SK-N-SH (cell line): Measurements from ENCODE around the gene KRTAP12-2. TPM values are rescaled to one million over a fixed set of nuclear protein-coding genes. Genes with fewer than 3 reads are reported as not detected.
A peak's percentile ranks its signal among the peaks of the same experiment; 100 is the strongest.

ENCODE experiments used
- CTCF ChIA-PET: fragments of 300-600, 350-600 bp; formaldehyde crosslinking; extraction: SDS; loops from one replicate; lab custom pipeline; 2021; lab: Yijun Ruan, JAX
- POLR2A ChIA-PET: fragments of 350-600 bp; sonication (Branson Sonifier 250); formaldehyde crosslinking; extraction: SDS; loops from one replicate; lab custom pipeline; 2020; ENCODE audit warnings: antibody characterized with exemption, inconsistent platforms; lab: Yijun Ruan, JAX
- DNase-seq: peaks from one replicate; pipeline ENCODE4 v3.0.0; 2012
- H2AFZ ChIP-seq: fragments of 200-600 bp; sonication (generic); 2 replicates; pipeline ENCODE4 v1.8.1; 2016; ENCODE audit warnings: antibody characterized with exemption, mild to moderate bottlenecking, low read depth
- H3F3A ChIP-seq: fragments of 200-600 bp; sonication (generic); replicated peaks from 2 replicates; pipeline ENCODE3; 2016; ENCODE audit warnings: antibody characterized with exemption, mild to moderate bottlenecking; ENCODE audit not compliant: insufficient read depth
- H3K27ac ChIP-seq, 2 experiments: fragments of 200-500 bp in 1 of 2; fragments of 200-600 bp in 1 of 2; sonication (Bioruptor generic) in 1 of 2; sonication (generic), shearing (Covaris generic) in 1 of 2; 2 replicates each; pipeline versions ENCODE4 v1.5.1 to v1.6.1; 2014 to 2016; ENCODE audit warnings: low read depth in 2 of 2, inconsistent platforms in 1 of 2, low read length in 1 of 2, mild to moderate bottlenecking in 1 of 2, mixed read lengths in 1 of 2
- H3K27me3 ChIP-seq: fragments of 200-600 bp; sonication (generic), shearing (Covaris generic); 2 replicates; pipeline ENCODE4 v1.6.1; 2016; ENCODE audit warnings: mixed run types; ENCODE audit not compliant: insufficient read depth
- H3K36me3 ChIP-seq, 2 experiments: fragments of 200-500 bp in 1 of 2; fragments of 200-600 bp in 1 of 2; sonication (Bioruptor generic) in 1 of 2; sonication (generic) in 1 of 2; replicated peaks in 1 of 2; 2 replicates each; pipeline versions ENCODE3 to v1.5.1; 2014 to 2016; ENCODE audit warnings: low read length in 1 of 2, mild to moderate bottlenecking in 1 of 2; ENCODE audit not compliant: insufficient read depth in 2 of 2, control insufficient read depth in 1 of 2
- H3K4me1 ChIP-seq, 2 experiments: fragments of 200-500 bp in 1 of 2; fragments of 200-600 bp in 1 of 2; sonication (Bioruptor generic) in 1 of 2; sonication (generic), shearing (Covaris generic) in 1 of 2; 2 replicates each; pipeline versions ENCODE4 v1.5.1 to v1.6.1; 2014 to 2016; ENCODE audit warnings: low read depth in 1 of 2, low read length in 1 of 2, mixed run types in 1 of 2; ENCODE audit not compliant: insufficient read depth in 2 of 2, control insufficient read depth in 1 of 2
- H3K4me2 ChIP-seq: fragments of 200-600 bp; sonication (generic), shearing (Covaris generic); 2 replicates; pipeline ENCODE4 v1.6.1; 2017; ENCODE audit warnings: mixed run types
- H3K4me3 ChIP-seq, 2 experiments: fragments of 200-500 bp in 1 of 2; fragments of 200-600 bp in 1 of 2; sonication (Bioruptor generic) in 1 of 2; sonication (generic), shearing (Covaris generic) in 1 of 2; 2 replicates each; pipeline versions ENCODE4 v1.5.1 to v1.8.1; 2014 to 2016; ENCODE audit warnings: low read depth in 2 of 2, inconsistent platforms in 1 of 2, low read length in 1 of 2, mild to moderate bottlenecking in 1 of 2, mixed read lengths in 1 of 2, moderate library complexity in 1 of 2
- H3K79me2 ChIP-seq: fragments of 200-600 bp; sonication (generic); 2 replicates; pipeline ENCODE4 v1.8.1; 2017; ENCODE audit warnings: mild to moderate bottlenecking; ENCODE audit not compliant: insufficient read depth
- H3K9ac ChIP-seq: fragments of 200-600 bp; sonication (generic); 2 replicates; pipeline ENCODE4 v1.6.1; 2017; ENCODE audit warnings: mixed run types
- H3K9me2 ChIP-seq: fragments of 200-600 bp; sonication (generic); 2 replicates; pipeline ENCODE4 v1.6.1; 2017; ENCODE audit warnings: mixed run types
- H3K9me3 ChIP-seq: fragments of 200-600 bp; sonication (generic); 2 replicates; pipeline ENCODE4 v1.6.1; 2017; ENCODE audit warnings: mixed run types, mild to moderate bottlenecking, moderate library complexity
- H4K20me1 ChIP-seq: fragments of 200-600 bp; sonication (generic); 2 replicates; pipeline ENCODE4 v1.6.1; 2017; ENCODE audit warnings: mild to moderate bottlenecking, mixed run types; ENCODE audit not compliant: insufficient read depth
- CHD2 ChIP-seq: fragments of 150-350 bp; IDR thresholded peaks from 2 replicates; pipeline ENCODE4 v1.6.1; 2018; ENCODE audit warnings: low read length; ENCODE audit not compliant: partially characterized antibody
- CTCF ChIP-seq: fragments of 200-600 bp; sonication (generic); IDR thresholded peaks from 2 replicates; pipeline ENCODE4 v1.6.1; 2017; ENCODE audit warnings: antibody characterized with exemption, mild to moderate bottlenecking, moderate library complexity
- ELF1 ChIP-seq: IDR thresholded peaks from 2 replicates; pipeline ENCODE4 v1.4.0; 2012
- EP300 ChIP-seq, 2 experiments: IDR thresholded peaks; 2 replicates each; pipeline versions ENCODE4 v1.4.0 to v1.6.1; 2012; ENCODE audit warnings: borderline replicate concordance in 1 of 2, low read depth in 1 of 2, low read length in 1 of 2
- EZH2phosphoT487 ChIP-seq: fragments of 200-600 bp; sonication (generic); IDR thresholded peaks from 2 replicates; pipeline ENCODE4 v1.6.1; 2017; ENCODE audit warnings: low read depth, mixed run types, mild to moderate bottlenecking, antibody characterized with exemption, moderate library complexity, borderline replicate concordance
- FOXJ3 ChIP-seq: sonication (generic); formaldehyde crosslinking; IDR thresholded peaks from 2 replicates; pipeline ENCODE4 v1.5.1; 2020; ENCODE audit warnings: mild to moderate bottlenecking, missing genetic modification reagents
- IRF3 ChIP-seq: fragments of 150-350 bp; IDR thresholded peaks from 2 replicates; pipeline ENCODE4 v1.6.1; 2016; ENCODE audit warnings: mild to moderate bottlenecking, low read depth, low read length
- JUND ChIP-seq: IDR thresholded peaks from 2 replicates; pipeline ENCODE4 v1.4.0; 2012
- MXI1 ChIP-seq: IDR thresholded peaks from 2 replicates; pipeline ENCODE4 v1.6.1; 2012; ENCODE audit warnings: mild to moderate bottlenecking, low read depth, low read length, improper control_type of control experiment
- NFIC ChIP-seq: IDR thresholded peaks from 2 replicates; pipeline ENCODE4 v1.4.0; 2012; ENCODE audit warnings: borderline replicate concordance
- NRF1 ChIP-seq: IDR thresholded peaks from 2 replicates; pipeline ENCODE4 v1.6.1; 2012; ENCODE audit warnings: low read depth, mild to moderate bottlenecking, low read length
- PBX3 ChIP-seq: IDR thresholded peaks from 2 replicates; pipeline ENCODE4; 2012
- POLR2AphosphoS5 ChIP-seq: IDR thresholded peaks from 2 replicates; pipeline ENCODE4 v1.6.1; 2012; ENCODE audit warnings: low read depth, low read length
- RAD21 ChIP-seq: IDR thresholded peaks from 2 replicates; pipeline ENCODE4 v1.6.1; 2012; ENCODE audit warnings: mild to moderate bottlenecking, low read length
- RCOR1 ChIP-seq: fragments of 150-350 bp; IDR thresholded peaks from 2 replicates; pipeline ENCODE4 v1.6.1; 2017; ENCODE audit warnings: antibody characterized with exemption, low read length
- REST ChIP-seq: IDR thresholded peaks from 2 replicates; pipeline ENCODE4 v1.6.1; 2012; ENCODE audit warnings: mild to moderate bottlenecking, low read depth, low read length, moderate library complexity
- SMC3 ChIP-seq: IDR thresholded peaks from 2 replicates; pipeline ENCODE4 v1.6.1; 2012; ENCODE audit warnings: low read depth, low read length, improper control_type of control experiment
- TAF1 ChIP-seq: IDR thresholded peaks from 2 replicates; pipeline ENCODE4 v1.6.1; 2012; ENCODE audit warnings: low read depth, mild to moderate bottlenecking, low read length, moderate library complexity, borderline replicate concordance
- ZBTB33 ChIP-seq: IDR thresholded peaks from 2 replicates; pipeline ENCODE4 v1.4.0; 2012; ENCODE audit warnings: low read depth, borderline replicate concordance
- WGBS: methylation state at CpG from one replicate; pipeline ENCODE4 v1.1.6; 2017; ENCODE audit warnings: low lambda C conversion rate; 5-methylcytosine and 5-hydroxymethylcytosine counted together
- polyA plus RNA-seq, 3 experiments: library from polyadenylated mRNA; depleted of rRNA; stranded (reverse); fragments of >200 nt; gene quantifications; 2 replicates each; pipeline ENCODE4 v1.2.3, GENCODE V29; 2012

KRTAP12-2 gene
- polyA plus RNA-seq, 1 of the 3 experiments (the other 2 are of a cell fraction): not detected

GRCh38 chr21:44708866-44709425 is 42.2 kb upstream of the KRTAP12-2 start:
- no peaks in the 10 kb centered on the region for H3K9me3 ChIP-seq
- ChIA-PET CTCF (interaction anchor here (0.9 to 1.0 kb wide), 2 partner anchors 34 to 198 kb away, joined by 3 read pairs; no protein-coding TSS in a partner anchor), POLR2A (no interaction called here)
- no peaks in the 10 kb centered on the region for H4K20me1 ChIP-seq
- H3K4me1 ChIP-seq: no peaks in the 10 kb centered on the region; a peak in 1 of 4 replicates
- TF ChIP-seq NFIC: no peak
- TF ChIP-seq RAD21: no peak
- TF ChIP-seq POLR2AphosphoS5: no peak
- no peak for TF ChIP-seq ELF1
- no peak for TF ChIP-seq EZH2phosphoT487
- TF ChIP-seq SMC3: no peak
- no peak for TF ChIP-seq TAF1
- TF ChIP-seq JUND: no peak
- no peak for TF ChIP-seq CHD2
- TF ChIP-seq MXI1: no peak
- no peak for TF ChIP-seq EP300 (IDR thresholded peaks at IDR 0.05; ENCODE audit: borderline replicate concordance in 1 of 2, low read depth in 1 of 2, low read length in 1 of 2)
- no peak for TF ChIP-seq CTCF
- TF ChIP-seq ZBTB33: no peak
- no peak for TF ChIP-seq NRF1
- no peak for TF ChIP-seq RCOR1
- TF ChIP-seq IRF3: no peak
- no peak for TF ChIP-seq FOXJ3 (CRISPR knock-in tag)
- no peak for TF ChIP-seq PBX3
- TF ChIP-seq REST: no peak
- no peak overlapping the region for H3K9ac ChIP-seq
- H2AFZ ChIP-seq: no peak overlapping the region; the same call in 1 of the 2 replicates
- no peak overlapping the region for H3K4me3 ChIP-seq
- H3K27me3 ChIP-seq: peaks cover 81% of the 10 kb centered on the region
- H3K9me2 ChIP-seq: no peaks in the 10 kb centered on the region
- H3F3A ChIP-seq: no peaks in the 10 kb centered on the region
- H3K79me2 ChIP-seq: no peaks in the 10 kb centered on the region
- 4% methylated on average over 8 of the region's 25 CpGs for WGBS
- H3K4me2 ChIP-seq: peak overlapping the region; percentile 41; the same call in 1 of the 2 replicates
- no peaks in the 10 kb centered on the region for H3K36me3 ChIP-seq
- no peak overlapping the region for H3K27ac ChIP-seq
- DNase-seq: peak; percentile 25
